Neuron (in vitro differentiated cells): Measurements from ENCODE around the gene MYBL2.
"Not testable (repeated sequence)": the region's sequence is repeated elsewhere in the genome, so short reads cannot be mapped to it uniquely, and the experiment has no call there.

Experiments
- H2AFZ ChIP-seq: one replicate; pipeline ENCODE4 v1.6.1; 2013; ENCODE audit warnings: low read depth, mild to moderate bottlenecking, inconsistent platforms, low read length, moderate library complexity
- H3K27me3 ChIP-seq: one replicate; pipeline ENCODE4 v1.6.1; 2013; ENCODE audit warnings: low read length; ENCODE audit not compliant: insufficient read depth
- H3K36me3 ChIP-seq: one replicate; pipeline ENCODE4 v1.6.1; 2013; ENCODE audit warnings: low read length; ENCODE audit not compliant: insufficient read depth
- H3K4me1 ChIP-seq: one replicate; pipeline ENCODE4 v1.6.1; 2013; ENCODE audit warnings: low read length; ENCODE audit not compliant: insufficient read depth
- H3K4me3 ChIP-seq: 2 replicates; pipeline ENCODE4 v1.5.1; 2013; ENCODE audit warnings: mild to moderate bottlenecking, low read length, moderate library complexity
- H3K9me3 ChIP-seq: one replicate; pipeline ENCODE4 v1.6.1; 2013; ENCODE audit warnings: low read length

Gene MYBL2

DNA sequence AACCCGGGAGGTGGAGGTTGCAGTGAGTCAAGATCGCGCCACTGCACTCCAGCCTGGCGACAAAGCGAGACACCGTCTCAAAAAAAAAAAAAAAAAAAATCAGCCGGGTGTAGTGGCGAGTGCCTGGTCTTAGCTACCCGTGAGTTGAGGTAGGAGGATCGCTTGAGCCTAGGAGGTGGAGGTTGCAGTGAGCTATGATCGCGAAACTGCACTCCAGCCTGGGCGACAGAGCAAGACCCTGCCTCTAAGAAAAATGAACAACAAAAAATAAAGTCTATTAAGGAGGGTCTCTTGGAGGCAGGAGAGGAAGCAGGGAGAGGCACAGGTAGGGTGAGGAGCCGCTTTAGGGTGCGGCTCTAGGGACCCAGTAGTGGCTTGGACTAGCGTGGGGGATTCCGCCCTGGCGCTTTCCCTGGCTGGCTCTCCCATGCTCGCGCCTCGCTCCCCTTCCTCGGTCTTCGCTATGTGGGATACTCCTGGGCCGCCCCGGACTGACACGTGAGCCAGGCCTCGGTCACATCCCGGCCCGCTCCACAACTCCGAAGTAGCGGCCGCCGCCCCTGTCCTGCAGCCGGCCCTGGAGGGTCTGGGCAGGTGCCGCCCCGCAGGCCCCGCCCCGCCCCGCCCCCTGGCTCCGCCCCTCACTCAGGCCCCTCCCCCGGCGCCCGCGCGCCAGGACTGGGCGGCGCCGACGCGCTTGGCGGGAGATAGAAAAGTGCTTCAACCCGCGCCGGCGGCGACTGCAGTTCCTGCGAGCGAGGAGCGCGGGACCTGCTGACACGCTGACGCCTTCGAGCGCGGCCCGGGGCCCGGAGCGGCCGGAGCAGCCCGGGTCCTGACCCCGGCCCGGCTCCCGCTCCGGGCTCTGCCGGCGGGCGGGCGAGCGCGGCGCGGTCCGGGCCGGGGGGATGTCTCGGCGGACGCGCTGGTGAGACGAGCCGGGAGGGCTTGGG, at the start of gene MYBL2:
Gene MYBL2 (plus strand): TSS at position 739 of the 953 bp plus-strand sequence. CDS start 170 bp downstream, at position 909.
- Histone ChIP-seq H3K27me3 (peaks cover 4% of the 10 kb centered on the region), H3K4me1 (peaks cover 4% of the 10 kb centered on the region), H2AFZ (peak within 1 kb of the TSS; percentile 59), H3K36me3 (peaks cover 9% of the 10 kb centered on the region), H3K4me3 (peak within 1 kb of the TSS; percentile 57), H3K9me3 (no peaks in the 10 kb centered on the region)

DNA sequence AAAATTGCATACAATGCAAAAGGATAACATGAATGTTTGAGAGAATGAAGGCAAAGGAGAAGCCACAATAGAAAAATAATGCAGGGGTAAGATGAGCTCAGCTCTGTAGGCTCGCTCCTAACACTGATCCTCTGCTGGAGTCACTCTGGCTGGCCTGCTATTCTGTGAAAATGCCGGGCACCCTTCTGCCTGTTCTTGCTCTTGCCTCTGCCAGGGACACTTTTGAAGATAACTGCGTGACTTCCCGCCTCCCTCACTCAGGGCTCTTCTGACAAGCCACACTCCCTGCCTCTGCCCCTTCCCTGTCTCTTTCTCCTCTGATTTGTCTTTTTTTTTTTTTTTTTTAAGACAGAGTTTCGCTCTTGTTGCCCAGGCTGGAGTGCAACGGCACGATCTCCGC, 35.3 kb upstream of the MYBL2 start:
- H3K36me3 ChIP-seq = peaks cover 39% of the 10 kb centered on the region
- H3K4me1 ChIP-seq = no peaks in the 10 kb centered on the region
- no peaks in the 10 kb centered on the region for H3K9me3 ChIP-seq
- no peak overlapping the region for H3K4me3 ChIP-seq
- no peaks in the 10 kb centered on the region for H3K27me3 ChIP-seq
- H2AFZ ChIP-seq = no peak overlapping the region

DNA sequence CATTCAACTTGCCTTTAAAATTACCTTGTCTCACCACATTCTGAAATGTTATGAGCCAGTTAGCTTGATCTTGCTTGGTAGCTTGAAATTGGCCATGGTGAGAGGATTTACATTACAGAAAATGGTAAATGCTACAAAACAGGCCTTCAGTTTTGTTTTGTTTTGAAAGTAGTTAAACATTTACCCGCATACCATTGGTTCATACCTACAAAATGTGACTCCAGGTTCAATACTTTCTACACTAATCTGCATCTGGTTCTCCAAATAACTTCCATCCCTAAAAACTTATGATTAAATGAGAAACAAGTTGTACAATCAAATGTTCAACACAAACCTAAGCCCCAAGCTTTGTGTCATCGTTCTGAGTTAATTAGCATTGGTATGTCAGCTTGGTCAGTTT, 30.5 kb upstream of the MYBL2 start:
- H3K4me3 ChIP-seq = no peak overlapping the region
- H3K36me3 ChIP-seq = peaks cover 50% of the 10 kb centered on the region
- H3K9me3 ChIP-seq = no peaks in the 10 kb centered on the region
- H3K4me1 ChIP-seq = no peaks in the 10 kb centered on the region
- no peaks in the 10 kb centered on the region for H3K27me3 ChIP-seq
- H2AFZ ChIP-seq = no peak overlapping the region

DNA sequence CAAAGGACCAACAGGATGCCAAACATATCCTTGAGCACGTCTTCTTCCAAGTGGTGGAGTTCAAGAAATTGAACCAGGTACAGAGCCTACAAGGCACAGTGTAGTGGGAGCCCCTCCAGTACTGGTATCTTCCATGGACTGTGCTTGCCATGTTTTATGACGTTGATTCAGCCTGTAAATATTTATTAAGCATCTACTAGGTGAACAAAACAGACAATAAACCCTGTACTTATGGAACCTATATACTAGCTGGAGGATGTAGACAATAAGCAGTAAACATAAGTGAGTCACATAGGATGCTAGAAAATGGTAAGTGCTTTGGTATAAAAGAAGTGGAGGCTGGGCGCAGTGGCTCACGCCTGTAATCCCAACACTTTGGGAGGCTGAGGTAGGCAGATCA, 24.4 kb upstream of the MYBL2 start:
- Histone ChIP-seq H3K9me3 (no peaks in the 10 kb centered on the region), H3K36me3 (peaks cover 49% of the 10 kb centered on the region), H2AFZ (no peak overlapping the region), H3K27me3 (no peaks in the 10 kb centered on the region), H3K4me1 (no peaks in the 10 kb centered on the region), H3K4me3 (no peak overlapping the region)

DNA sequence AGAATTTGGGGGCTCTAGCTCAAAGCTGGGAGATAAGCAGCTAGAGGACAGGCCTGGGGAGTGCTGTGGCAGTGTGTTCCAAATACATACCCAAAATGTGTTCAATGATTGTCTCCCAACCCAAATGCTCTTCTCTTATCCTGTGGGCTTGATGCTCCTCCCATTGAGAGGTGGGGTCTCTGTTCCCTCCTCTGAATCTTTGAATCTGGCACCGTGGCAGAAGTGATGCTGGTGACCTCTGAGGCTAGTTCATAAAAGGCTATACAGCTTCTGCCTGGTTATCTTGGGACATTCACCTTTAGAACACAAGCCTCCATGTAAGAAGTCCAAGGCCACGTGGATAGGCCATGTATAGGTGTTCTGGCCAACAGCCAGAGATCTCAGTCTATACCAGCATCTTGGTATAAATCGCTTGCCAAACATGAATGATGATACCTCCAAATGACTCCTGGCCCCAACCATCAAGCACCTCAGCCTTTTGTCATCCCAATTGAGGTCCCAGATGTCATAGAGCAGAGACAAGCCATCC, 15.9 kb upstream of the MYBL2 start:
- H3K36me3 ChIP-seq = peaks cover 20% of the 10 kb centered on the region
- no peaks in the 10 kb centered on the region for H3K9me3 ChIP-seq
- no peak overlapping the region for H2AFZ ChIP-seq
- H3K27me3 ChIP-seq = no peaks in the 10 kb centered on the region
- H3K4me1 ChIP-seq = no peaks in the 10 kb centered on the region
- H3K4me3 ChIP-seq = no peak overlapping the region

DNA sequence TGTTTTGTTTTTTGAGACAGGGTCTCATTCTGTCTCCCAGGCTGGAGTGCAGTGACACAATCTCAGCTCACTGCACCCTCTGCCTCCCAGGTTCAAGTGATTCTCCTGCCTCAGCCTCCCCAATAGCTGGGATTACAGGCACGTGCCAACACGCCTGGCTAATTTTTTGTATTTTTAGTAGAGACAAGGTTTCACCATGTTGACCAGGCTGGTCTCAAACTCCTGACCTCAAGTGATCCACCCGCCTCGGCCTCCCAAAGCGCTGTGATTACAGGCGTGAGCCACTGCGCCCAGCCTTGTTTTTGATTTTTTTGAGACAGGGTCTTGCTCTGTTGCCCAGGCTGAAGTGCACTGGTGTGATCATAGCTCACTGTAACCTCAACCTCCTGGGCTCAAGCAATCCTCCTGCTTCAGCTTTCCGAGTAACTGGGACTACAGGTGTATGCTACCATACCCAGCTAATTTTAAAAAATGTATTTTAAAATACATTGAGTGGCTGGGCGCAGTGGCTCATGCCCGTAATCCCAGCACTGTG, 15.2 kb upstream of the MYBL2 start:
- H3K27me3 ChIP-seq, H3K4me1 ChIP-seq, H2AFZ ChIP-seq, H3K9me3 ChIP-seq, H3K4me3 ChIP-seq: not testable (repeated sequence)
- peaks cover 14% of the 10 kb centered on the region for H3K36me3 ChIP-seq

DNA sequence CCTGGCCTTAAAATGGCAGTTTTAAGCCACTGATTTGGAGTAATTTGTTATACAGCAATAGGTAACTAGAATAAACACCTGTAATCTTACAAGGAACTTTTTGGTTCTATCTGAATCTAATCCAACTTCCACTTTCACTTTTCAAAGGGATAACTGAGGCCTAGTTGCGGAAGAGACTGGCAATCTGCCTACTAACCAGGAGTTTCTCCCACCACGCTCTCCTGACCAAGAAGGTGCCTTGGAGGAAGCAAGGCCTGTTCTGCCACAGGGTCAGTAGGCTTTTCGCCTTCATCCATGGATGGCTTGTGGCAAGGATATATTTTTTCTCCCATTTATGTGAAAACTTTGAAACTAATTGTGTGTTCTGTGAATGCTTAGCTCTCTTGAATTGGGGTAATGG, 12.9 kb upstream of the MYBL2 start:
- Histone ChIP-seq H3K4me1 (peaks cover 7% of the 10 kb centered on the region), H3K36me3 (no peaks in the 10 kb centered on the region), H3K9me3 (no peaks in the 10 kb centered on the region), H2AFZ (no peak overlapping the region), H3K27me3 (no peaks in the 10 kb centered on the region), H3K4me3 (no peak overlapping the region)

DNA sequence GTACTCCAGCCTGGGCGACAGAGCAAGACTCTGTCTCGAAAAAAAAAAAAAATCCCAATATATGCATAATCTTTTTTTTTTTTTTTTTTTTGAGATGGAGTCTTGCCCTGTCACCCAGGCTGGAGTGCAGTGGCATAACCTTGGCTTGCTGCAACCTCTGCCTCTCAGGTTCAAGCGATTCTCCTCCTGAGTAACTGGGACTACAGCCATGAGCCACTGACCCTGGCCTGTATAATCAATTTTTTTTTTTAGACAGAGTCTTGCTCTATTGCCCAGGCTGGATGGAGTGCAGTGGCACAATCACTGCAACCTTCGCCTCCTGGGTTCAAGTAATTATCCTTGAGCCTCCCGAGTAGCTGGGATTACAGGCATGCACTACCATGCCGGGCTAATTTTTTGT, 11.7 kb upstream of the MYBL2 start:
- H2AFZ ChIP-seq, H3K4me1 ChIP-seq, H3K27me3 ChIP-seq, H3K36me3 ChIP-seq, H3K4me3 ChIP-seq, H3K9me3 ChIP-seq: not testable (repeated sequence)

DNA sequence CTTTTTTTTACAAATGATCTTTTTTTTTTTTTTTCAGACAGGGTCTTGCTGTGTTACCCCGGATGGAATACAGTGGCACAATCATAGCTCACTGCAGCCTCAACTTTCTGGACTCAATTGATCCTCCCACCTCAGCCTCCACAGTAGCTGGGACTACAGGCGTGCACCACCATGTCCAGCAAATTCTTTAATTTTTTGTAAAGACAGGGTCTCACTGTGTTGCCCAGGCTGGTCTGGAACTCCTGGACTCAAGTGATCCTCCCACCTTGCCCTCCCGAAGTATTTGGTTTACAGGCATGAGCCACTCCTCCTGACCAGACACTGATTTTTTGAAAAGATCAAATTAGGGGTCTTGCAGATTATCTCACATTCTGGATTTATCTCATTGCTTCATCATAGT, 11.0 kb upstream of the MYBL2 start:
- H3K4me3 ChIP-seq = no peak overlapping the region
- no peaks in the 10 kb centered on the region for H3K9me3 ChIP-seq
- H3K4me1 ChIP-seq = peaks cover 7% of the 10 kb centered on the region
- H3K36me3 ChIP-seq = no peaks in the 10 kb centered on the region
- H2AFZ ChIP-seq = no peak overlapping the region
- no peaks in the 10 kb centered on the region for H3K27me3 ChIP-seq

DNA sequence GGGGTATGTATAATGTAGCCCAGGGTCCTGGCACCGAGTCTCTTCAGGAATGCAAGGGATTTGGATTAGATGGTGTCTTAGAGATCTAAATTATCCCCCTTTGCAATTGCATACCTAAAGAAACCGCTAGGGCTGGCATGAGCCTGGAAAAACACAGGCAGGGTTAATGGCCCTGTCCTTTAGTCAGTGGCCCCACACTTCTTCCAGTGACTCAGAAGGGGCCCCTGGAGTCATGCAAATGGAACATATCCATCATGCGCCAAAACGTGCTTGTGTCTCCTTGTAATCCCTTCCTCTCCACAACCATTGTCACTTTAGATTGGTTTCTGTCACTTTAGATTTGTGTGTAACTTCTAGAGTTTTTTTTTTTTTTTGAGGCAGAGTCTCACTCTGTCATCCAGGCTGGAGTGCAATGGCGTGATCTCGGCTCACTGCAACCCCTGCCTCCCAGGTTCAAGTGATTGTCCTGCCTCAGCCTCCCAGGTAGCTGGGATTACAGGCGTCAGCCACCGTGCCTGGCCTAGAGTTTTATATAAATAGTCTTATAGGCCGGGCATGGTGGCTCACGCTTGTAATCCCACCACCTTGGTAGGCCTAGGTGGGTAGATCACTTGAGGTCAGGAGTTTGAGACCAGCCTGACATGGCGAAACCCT, 8.7 kb upstream of the MYBL2 start:
- Histone ChIP-seq H3K36me3 (no peaks in the 10 kb centered on the region), H2AFZ (peak overlapping the region; percentile 90), H3K27me3 (no peaks in the 10 kb centered on the region), H3K4me3 (peak overlapping the region; percentile 85), H3K9me3 (no peaks in the 10 kb centered on the region), H3K4me1 (peaks cover 7% of the 10 kb centered on the region)

DNA sequence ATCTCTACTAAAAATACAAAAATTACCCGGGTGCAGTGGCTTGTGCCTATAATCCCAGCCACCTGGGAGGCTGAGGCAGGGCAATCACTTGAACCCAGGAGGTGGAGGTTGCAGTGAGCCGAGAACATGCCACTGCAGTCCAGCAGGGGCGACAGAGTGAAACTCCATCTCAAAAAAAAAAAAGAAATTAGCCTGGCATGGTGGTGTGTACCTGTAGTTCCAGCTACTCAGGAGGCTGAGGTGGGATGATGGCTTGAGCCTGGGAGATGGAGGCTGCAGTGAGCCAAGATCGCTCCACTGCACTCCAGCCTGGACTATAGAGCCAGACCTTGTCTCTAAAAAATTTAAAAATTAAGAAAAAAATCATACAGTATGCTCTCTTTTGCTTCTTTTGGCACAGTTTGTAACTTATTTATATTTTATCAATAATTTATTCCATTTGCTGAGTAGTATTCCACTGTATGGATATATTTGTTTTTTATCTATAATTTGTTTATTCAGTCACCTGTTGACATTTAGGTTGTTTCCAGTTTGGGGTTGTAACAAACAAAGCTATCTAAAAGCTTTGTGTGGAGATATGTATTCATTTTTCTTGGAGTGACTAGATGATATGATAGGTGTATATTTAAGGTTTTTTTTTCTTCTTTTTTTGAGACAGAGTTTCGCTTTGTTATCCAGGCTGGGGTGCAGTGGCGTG, 8.0 kb upstream of the MYBL2 start:
- no peak overlapping the region for H2AFZ ChIP-seq
- H3K27me3 ChIP-seq = no peaks in the 10 kb centered on the region
- H3K36me3 ChIP-seq = no peaks in the 10 kb centered on the region
- no peak overlapping the region for H3K4me3 ChIP-seq
- no peaks in the 10 kb centered on the region for H3K9me3 ChIP-seq
- peaks cover 7% of the 10 kb centered on the region for H3K4me1 ChIP-seq

DNA sequence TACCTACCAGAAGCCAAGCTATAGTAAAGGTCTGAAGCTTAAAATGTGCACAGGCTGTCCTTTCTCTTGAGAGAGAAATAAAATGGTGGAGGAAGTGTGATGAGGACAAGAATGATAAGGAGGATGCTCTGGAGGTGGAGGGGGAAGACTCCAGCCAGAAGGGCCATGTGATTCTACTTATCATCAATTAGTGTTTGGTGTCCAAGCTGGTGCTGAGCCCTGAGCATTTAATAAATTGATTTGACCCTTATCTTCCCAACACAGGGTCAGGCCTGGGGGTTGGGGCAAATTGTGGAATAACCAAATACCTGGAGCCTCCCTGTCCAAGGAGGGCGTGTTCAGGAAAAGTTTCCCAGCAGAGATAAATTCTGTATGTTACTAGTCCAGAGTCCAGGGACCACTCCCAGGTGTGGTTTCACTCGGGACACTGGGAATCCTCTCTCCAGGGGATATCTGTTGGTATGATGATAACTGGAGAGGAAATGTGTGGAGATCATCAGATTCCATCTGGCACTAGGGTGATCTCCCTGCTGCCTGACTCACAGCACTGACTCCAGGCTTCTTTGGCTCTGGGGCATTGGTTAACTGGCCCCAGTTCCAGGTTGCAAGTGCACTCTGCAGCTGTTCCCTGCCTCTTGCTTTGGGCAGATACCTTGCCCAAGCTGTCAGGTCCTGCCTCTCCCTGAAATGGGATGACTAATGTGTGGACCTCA, 3.8 kb upstream of the MYBL2 start:
- Histone ChIP-seq H3K4me3 (no peak overlapping the region), H3K9me3 (no peaks in the 10 kb centered on the region), H3K27me3 (peaks cover 4% of the 10 kb centered on the region), H3K36me3 (no peaks in the 10 kb centered on the region), H3K4me1 (peaks cover 4% of the 10 kb centered on the region), H2AFZ (no peak overlapping the region)
